Breast epithelium (tissue), 3 donors: ENCODE measurements around the gene ZNF148.

Experiments
- CTCF ChIP-seq, 3 donors: fragments of 450-650 bp; IDR thresholded peaks; one replicate each; pipeline ENCODE4 v1.5.1; 2016 to 2017; ENCODE audit warnings: antibody characterized with exemption in 3 of 3, mild to moderate bottlenecking in 3 of 3, moderate library complexity in 3 of 3
- POLR2A ChIP-seq: fragments of 450-650 bp; IDR thresholded peaks from one replicate; pipeline ENCODE4 v1.6.1; 2016; ENCODE audit warnings: antibody characterized with exemption, mild to moderate bottlenecking, moderate library complexity
- POLR2AphosphoS5 ChIP-seq, 3 donors: sonication (generic); formaldehyde crosslinking; IDR thresholded peaks; one replicate each; pipeline ENCODE4 v1.6.1; 2017; ENCODE audit warnings: antibody characterized with exemption in 3 of 3

DNA sequence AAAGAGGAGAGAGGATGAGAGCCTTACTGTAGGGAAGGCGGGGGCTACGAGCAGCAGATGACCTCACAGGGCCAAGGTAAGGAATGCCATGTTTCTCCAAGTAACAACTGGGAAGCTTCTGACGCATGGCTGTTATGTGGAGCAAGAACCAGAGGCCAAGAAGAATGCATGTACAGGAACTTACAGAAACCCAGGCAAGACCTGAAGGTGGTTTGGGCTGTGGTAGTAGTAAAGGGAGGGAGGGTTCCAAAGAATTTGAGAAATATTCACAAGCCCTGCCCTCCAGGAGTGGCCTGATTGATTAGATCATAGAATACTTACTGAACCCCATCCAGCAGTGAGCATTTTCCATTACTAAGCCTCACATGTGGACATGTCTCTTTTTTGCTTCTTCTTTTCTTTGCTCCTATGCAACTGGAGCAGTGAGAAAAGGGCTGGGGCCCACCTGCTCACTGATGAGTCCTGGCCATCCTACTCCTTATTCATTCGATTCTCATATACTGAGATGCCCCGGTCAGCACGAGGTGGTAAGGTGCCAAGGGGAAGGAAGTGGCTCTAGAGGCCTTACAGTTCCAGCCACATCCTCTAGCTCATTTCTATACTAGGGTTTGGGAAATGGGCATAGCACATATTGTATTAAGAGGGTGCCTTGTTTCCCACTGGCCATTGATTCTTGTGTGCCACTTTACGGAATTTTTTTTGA is 154.2 kb downstream of the ZNF148 start:
- TF ChIP-seq CTCF (IDR thresholded peaks at IDR 0.05) (no peak), POLR2AphosphoS5 (IDR thresholded peaks at IDR 0.05) (no peak), POLR2A (no peak)
